ENCODE measurements around the gene MPI.

The MPI gene

GRCh38 chr15:74895830-74896229 lies 6.0 kb downstream of the MPI start:
- peaks cover 19% of the 10 kb centered on the region for H3K36me3 Mint-ChIP-seq (ENCODE audit: low read depth)
- H3K4me3 Mint-ChIP-seq: no peak overlapping the region
- no peak overlapping the region for H3K27ac Mint-ChIP-seq
- no peak for TF ChIP-seq CTCF (IDR thresholded peaks at IDR 0.05; ENCODE audit: unreplicated experiment in 3 of 3)
- H3K4me1 Mint-ChIP-seq: peaks cover under 1% of the 10 kb centered on the region
- no peaks in the 10 kb centered on the region for H3K9me3 Mint-ChIP-seq
- H3K27me3 Mint-ChIP-seq (ENCODE audit: low read depth): no peaks in the 10 kb centered on the region

DNA sequence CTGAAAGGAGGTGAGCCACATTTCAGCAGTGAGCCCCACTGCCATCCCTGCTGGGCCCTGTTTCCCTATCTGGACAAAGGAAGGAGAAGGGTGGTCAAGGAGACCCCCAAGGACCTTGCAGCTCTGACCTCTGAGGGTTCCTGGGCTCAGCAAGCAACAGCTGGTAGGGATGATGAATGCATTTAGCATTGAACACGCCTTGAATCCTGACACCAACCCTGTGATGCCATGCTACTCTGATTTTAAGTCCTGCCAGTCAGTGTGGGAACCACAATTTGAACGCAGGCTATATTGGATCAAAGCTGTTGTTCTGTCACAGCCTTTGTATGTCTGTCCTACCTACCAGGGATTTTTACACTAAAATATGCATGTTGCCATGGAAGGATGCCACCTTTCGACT lies 6.5 kb downstream of the MPI start:
- no peak for TF ChIP-seq CTCF (IDR thresholded peaks at IDR 0.05; ENCODE audit: unreplicated experiment in 3 of 3)
- Mint-ChIP-seq H3K27me3 (ENCODE audit: low read depth) (no peaks in the 10 kb centered on the region), H3K27ac (no peak overlapping the region), H3K4me1 (no peaks in the 10 kb centered on the region), H3K36me3 (ENCODE audit: low read depth) (peaks cover 21% of the 10 kb centered on the region), H3K4me3 (no peak overlapping the region), H3K9me3 (no peaks in the 10 kb centered on the region)

GRCh38 chr15:74897300-74897701 lies 7.5 kb downstream of the MPI start:
- no peak for TF ChIP-seq CTCF (IDR thresholded peaks at IDR 0.05; ENCODE audit: unreplicated experiment in 3 of 3)
- no peaks in the 10 kb centered on the region for H3K9me3 Mint-ChIP-seq
- peaks cover 26% of the 10 kb centered on the region for H3K36me3 Mint-ChIP-seq (ENCODE audit: low read depth)

GRCh38 chr15:74901612-74902063 lies 11.8 kb downstream of the MPI start:
- peaks cover 23% of the 10 kb centered on the region for H3K4me1 Mint-ChIP-seq
- peaks cover 48% of the 10 kb centered on the region for H3K36me3 Mint-ChIP-seq (ENCODE audit: low read depth)
- peak overlapping the region in 2 of 3 experiments; percentile 43 to 49 for H3K4me3 Mint-ChIP-seq
- H3K27ac Mint-ChIP-seq: no peak overlapping the region
- no peaks in the 10 kb centered on the region for H3K9me3 Mint-ChIP-seq
- peak; percentile 87 to 93 (median 91) for TF ChIP-seq CTCF (IDR thresholded peaks at IDR 0.05; ENCODE audit: unreplicated experiment in 3 of 3)
- H3K27me3 Mint-ChIP-seq (ENCODE audit: low read depth): peaks cover 3% of the 10 kb centered on the region

More at GRCh38 chr15:74897300-74897701, 7.5 kb downstream of the MPI start:
- Mint-ChIP-seq H3K27me3 (ENCODE audit: low read depth) (no peaks in the 10 kb centered on the region), H3K4me1 (no peaks in the 10 kb centered on the region), H3K27ac (no peak overlapping the region), H3K4me3 (no peak overlapping the region)

DNA sequence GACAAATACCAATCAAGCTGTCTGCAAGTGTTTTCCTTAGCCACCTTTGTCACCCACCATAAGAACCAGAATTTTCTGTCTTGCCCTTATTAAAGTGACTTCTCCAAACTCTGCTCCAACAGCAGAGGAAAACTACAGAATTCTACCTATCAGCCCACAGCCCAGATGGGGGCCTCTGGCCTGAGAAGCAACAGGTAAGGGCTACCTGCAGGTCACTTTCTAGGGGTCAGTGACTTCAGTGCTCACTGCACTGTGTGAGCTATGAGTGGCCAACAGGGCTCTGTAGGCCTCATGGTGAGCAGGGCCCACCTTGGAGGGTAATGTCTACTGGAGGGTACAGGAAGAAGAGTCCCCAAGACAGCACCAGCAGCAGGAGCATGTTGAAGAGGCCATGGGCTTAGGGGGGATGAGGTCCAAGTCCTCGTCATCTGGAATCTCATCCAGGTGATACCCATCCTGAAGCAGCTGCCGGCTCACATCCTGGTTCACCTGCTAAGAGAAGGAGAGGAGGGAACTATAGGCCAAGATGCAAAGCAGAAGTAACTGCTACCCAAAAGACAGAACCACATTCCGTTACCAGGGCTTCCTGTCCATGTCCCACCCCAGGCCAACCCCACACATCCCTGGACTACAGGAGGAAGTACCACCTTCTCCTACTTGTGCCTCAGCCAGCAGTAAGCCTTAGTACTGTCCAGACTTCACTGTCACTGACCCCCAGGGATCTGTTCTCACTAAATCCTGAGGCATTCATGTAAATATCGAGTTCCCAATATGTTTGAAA lies 12.6 kb downstream of the MPI start:
- Mint-ChIP-seq H3K4me1 (peaks cover 23% of the 10 kb centered on the region), H3K27me3 (ENCODE audit: low read depth) (peaks cover 3% of the 10 kb centered on the region), H3K27ac (peak overlapping the region in 1 of 3 experiments; percentile 56), H3K9me3 (no peaks in the 10 kb centered on the region), H3K36me3 (ENCODE audit: low read depth) (peaks cover 48% of the 10 kb centered on the region), H3K4me3 (peak overlapping the region; percentile 27 to 69 (median 56))
- no peak for TF ChIP-seq CTCF (IDR thresholded peaks at IDR 0.05; ENCODE audit: unreplicated experiment in 3 of 3)

DNA sequence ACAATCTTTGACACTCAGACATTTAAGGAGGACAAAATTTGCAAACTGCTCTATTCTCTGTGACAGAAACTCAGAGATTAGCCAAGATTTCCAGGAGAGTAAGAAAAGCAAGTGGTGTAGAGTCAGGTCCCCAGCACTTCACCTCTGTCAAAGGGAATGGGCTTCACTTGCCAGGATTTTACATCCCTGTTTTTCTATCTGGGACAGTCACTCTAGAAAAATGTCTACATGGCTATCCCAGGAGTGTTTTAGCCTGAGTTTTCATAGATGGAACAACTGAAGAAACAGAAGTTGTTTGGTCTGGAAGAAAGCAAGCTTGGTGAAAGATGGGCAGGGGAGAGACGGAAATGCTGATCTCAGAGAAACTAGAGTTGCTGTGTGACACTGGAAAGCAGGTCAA lies 13.8 kb downstream of the MPI start:
- H3K4me3 Mint-ChIP-seq: peak overlapping the region; percentile 66 to 83 (median 75)
- peak overlapping the region; percentile 8 to 68 (median 54) for H3K27ac Mint-ChIP-seq
- peaks cover 48% of the 10 kb centered on the region for H3K36me3 Mint-ChIP-seq (ENCODE audit: low read depth)
- H3K4me1 Mint-ChIP-seq: peaks cover 23% of the 10 kb centered on the region
- no peaks in the 10 kb centered on the region for H3K9me3 Mint-ChIP-seq
- no peak for TF ChIP-seq CTCF (IDR thresholded peaks at IDR 0.05; ENCODE audit: unreplicated experiment in 3 of 3)
- peaks cover 3% of the 10 kb centered on the region for H3K27me3 Mint-ChIP-seq (ENCODE audit: low read depth)

All from nephron (organoid).